Measurements from ENCODE around the gene CTDSP1.

DNA sequence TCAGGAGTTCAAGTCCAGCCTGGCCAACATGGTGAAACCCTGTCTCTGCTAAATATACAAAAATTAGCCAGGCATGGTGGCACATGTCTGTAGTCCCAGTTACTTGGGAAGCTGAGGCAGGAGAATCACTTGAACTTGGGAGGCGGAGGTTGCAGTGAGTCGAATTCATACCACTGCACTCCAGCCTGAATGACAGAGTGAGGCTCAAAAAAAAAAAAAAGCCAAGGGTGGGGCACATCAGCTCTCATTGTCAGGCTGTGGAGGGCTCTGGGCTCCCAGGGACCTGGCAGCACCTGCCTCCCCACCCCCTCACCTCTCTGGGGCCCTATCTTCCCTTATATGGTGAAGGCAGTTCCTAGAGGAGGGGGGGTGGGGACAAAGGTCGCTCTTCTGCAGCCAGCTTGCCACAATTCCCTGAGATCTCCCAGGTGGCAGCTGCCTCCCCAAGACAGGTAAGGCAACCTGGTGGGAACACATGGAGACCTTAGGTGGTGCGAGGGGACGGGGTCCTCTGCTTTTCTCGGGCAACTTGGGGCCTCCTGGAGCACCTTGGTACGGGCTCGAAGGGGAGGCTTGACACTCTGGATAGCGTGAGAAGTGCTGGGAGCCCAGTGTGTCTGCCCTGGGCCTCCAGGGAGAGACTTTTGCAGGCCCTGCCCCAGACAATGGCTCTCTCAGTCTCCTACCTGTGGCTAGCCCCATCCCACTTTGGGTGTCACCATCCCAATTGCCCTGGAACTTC lies 19.2 kb downstream of the CTDSP1 start, which contains the start of gene VIL1:
- TF ChIP-seq EZH2 (optimal IDR thresholded peaks at IDR 0.05; ENCODE audit: low read depth, low read length) (no peak), EZH2phosphoT487 (IDR thresholded peaks at IDR 0.05; ENCODE audit: low read length) (no peak)
- TF ChIP-seq, protein P1, sequence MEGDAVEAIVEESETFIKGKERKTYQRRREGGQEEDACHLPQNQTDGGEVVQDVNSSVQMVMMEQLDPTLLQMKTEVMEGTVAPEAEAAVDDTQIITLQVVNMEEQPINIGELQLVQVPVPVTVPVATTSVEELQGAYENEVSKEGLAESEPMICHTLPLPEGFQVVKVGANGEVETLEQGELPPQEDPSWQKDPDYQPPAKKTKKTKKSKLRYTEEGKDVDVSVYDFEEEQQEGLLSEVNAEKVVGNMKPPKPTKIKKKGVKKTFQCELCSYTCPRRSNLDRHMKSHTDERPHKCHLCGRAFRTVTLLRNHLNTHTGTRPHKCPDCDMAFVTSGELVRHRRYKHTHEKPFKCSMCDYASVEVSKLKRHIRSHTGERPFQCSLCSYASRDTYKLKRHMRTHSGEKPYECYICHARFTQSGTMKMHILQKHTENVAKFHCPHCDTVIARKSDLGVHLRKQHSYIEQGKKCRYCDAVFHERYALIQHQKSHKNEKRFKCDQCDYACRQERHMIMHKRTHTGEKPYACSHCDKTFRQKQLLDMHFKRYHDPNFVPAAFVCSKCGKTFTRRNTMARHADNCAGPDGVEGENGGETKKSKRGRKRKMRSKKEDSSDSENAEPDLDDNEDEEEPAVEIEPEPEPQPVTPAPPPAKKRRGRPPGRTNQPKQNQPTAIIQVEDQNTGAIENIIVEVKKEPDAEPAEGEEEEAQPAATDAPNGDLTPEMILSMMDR (IDR thresholded peaks at IDR 0.05; ENCODE audit: low read length): no peak
